GM21360 (cell line): ENCODE results near the gene GALM.
"Not testable (repeated sequence)": the region's sequence is repeated elsewhere in the genome, so short reads cannot be mapped to it uniquely, and the experiment has no call there.

Experiments
- ATAC-seq: cut with Tn5 transposase; IDR thresholded peaks from one replicate; pipeline ENCODE4 v1.9.1; 2021; ENCODE audit warnings: mild to moderate bottlenecking, moderate library complexity; ENCODE audit not compliant: unreplicated experiment

The GALM gene

DNA sequence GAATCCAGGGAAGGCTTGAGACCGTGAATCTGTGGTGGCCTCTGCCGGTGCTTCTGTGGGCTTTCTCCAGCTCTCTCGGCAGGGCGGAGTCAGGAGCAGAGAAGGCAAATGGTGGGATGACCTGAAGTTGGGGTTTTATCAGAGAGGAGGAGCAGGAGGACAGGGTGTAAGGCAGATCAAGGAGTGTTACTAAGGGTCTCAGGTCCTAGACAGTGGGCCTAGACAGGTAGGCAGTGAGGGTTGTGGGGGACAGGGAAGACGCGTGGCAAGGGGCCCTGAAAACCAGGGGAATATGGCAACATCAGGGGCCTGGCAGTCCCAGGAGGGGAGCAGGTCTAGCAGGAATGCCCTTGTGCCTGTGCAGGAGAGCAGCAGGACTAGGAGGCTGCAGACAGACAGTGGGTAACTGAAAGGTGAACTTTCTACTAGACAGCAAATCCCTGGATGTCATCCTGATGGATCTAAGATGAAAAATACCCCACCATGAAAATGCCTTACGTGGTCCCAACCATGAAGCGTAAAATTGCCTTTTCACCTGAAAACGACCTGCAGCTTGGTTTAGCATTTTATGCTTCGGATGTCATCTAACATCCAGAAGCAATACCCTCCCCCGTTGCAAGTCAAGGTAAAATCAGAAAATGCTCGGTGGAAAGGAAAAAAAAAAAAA lies 43.1 kb downstream of the GALM start:
- no peak for ATAC-seq

DNA sequence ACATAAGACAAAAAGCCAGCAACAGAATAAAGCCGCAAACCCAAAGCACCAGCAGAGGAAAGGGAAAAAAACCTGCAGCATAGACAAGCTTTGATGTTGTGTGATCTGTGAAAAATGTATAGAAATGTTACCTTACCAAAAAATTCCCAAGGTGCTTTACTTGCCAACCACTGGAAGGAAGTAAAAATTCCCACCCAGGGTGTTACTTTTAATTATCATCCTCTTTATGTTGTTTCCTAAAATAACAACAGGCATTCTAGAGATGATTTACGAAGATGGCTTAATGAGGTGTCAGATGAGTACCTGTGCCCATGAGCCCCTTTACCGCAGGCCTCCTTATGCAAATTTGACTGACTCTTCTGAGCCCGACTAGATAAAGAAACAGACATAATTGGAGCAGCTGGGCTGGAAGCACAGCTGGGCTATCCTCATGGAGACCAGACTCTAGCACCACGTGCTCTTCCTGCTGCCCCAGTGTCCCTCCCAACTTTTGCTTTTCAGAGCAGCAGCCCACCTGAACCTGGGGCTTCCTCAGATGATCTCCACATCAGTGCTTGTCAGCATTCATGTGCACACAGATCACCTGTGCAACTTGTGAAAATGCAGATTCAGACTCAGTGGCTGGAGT lies 43.8 kb downstream of the GALM start:
- no peak for ATAC-seq

DNA sequence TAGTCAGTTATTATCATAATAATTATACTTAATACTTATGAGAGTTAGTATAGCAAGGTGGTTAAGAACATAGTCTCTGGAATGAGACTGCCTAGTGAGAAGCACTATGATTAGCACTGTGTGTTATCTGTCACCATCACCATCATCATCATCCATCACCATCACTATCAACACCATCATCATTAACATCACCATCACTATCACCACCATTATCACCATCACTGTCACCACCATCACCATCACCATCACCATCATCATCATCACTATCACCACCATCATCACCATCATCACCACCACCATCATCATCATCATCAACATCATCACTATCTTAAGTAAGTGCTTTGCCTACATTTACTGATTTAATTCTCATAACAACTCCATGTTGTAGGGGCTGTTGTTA lies 45.6 kb downstream of the GALM start:
- ATAC-seq: no peak

DNA sequence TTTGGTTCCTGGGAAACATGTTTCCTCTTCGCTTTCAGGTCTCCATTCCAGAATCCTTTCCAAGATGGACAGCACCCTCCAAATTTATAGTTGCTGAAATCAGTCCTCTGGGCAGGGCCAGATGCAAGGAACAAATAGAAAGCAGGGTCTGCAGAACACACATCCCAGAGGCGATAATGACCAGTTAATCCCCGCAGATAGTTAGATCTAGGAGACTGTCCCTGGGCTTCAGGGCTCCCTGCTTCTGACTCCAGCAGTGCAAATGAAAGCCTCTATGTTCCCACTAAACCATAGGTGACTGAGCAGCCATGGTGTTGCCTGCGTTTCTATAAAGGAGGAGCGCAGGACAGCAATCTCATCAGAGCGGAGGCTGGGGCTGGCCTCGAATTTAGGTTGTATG lies 46.5 kb downstream of the GALM start:
- no peak for ATAC-seq

- no peak for ATAC-seq
These were observed 47.0 kb downstream of the GALM start for GRCh38 chr2:38712871-38713270.

DNA sequence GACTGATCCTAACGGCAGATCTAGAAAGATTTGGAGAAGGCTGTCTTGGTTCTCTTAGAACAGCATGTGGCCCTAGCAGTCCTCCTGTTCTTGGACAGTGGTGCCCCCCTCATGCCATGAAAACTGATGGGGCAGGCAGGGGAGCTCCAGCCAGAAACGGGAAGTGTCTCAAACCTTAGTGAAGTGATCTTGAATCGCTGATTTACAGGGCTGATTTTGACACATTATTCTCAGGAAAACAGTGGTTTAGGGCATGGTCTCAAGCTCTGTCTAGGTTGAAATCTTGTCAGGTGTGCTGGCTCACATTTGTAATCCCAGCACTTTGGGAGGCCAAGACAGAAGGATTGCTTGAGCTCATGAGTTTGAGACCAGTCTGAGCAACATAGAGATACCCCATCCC lies 47.4 kb downstream of the GALM start:
- ATAC-seq: no peak

DNA sequence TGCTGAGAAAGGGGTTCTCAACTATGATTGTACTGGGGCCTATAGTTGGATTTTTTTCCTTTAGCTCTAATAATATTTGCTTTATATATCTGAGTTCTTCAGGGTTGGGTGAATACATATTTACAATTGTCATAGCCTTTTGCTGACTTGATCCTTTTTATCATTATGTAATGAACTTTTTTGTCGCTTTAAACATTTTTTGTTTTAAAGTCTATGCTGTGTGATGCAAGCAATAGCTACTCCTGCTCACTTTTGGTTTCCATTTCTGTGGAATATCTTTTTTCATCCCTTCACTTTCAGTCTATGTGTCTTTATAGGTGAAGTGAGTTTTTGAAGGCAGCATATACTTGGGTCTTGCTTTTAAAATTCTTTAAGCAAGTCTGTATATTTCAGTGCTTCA lies 49.0 kb downstream of the GALM start:
- ATAC-seq: not testable (repeated sequence)

- ATAC-seq: no peak
These were observed 50.3 kb downstream of the GALM start for GRCh38 chr2:38716185-38716584.

DNA sequence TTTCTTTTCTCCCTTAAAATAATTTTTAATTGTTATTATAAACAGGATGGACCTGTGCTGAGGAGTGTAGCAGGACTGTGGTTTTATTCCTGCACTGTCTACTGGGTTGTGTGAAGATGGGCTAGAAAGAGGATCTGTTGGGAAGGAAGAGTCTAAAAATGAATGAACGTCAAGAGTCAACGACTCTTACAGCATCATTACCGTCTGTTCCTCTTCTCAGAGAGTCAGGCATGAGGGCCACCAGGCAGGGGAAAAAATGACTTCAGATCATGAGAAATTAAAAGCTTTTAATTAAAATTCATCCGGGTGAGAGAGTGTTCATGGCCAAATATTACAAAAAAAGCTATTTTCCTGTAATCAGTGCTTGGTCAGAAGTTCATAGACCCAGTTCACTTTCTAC lies 52.7 kb downstream of the GALM start:
- ATAC-seq: no peak

DNA sequence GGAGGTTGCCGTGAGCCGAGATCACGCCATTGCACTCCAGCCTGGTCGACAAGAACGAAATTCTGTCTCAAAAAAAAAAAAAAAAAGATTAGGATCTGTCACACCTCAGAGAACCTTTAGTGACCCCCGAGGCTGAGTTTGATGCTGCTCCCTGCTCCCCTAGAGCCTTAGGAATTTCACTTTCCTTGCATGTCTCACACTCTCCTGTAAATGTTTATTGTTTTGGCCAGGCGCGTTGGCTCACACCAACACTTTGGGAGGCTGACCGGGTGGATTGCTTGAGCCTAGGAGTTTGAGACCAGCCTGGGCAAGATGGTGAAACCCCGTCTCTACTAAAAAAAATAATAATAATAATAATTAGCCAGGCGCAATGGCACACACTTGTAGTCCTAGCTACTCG lies 53.8 kb downstream of the GALM start:
- ATAC-seq: no peak

DNA sequence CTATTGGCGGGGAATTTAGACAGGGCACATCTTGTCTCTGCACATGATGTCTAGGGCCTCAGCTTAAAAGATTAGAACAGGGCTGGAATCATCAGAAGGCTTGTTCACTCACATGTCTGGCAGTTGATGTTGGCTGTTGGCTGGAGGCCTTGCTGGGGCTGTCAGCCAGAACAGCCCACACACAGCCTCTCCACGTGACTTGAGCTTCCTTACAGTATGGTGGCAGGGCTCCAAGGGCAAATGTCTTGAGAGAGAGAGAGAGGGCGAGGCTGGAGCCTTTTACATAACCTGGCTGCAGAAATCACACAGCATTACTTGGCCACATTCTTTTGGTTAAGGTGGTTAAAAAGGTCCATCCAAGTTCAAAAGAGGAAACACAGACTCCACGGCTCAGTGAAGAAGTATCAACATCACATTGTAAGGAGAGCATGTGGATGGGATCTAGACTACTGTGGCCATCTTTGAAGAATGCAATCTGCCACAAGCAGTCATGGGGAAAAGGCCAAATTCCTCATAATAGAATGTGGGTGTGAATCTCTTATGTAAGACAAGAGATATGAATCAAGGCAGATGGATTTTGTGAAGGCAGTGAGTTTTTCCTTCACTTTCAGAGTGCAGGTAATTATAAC lies 54.8 kb downstream of the GALM start:
- no peak for ATAC-seq

- no peak for ATAC-seq
These were observed 56.6 kb downstream of the GALM start for GRCh38 chr2:38722271-38723061.

- ATAC-seq: no peak
These were observed 57.3 kb downstream of the GALM start for GRCh38 chr2:38723173-38723572.

DNA sequence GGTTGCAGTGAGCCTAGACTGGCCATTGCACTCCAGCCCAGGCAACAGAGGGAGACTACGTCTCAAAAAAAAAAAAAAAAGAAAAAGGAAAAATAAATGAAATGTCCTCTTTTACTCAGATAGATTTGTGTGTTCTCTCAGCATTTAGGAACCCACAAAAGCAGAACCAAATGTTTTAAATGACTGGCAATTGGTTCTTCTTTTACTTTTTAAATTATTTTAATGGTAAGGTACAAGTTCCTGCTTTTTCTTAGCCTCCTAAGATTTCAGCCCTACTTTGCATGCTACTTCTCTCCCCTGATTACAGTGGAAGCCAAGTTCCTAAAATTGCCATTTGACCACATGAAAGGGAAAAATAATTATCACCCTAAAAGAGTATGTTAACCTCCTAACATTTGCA lies 61.7 kb downstream of the GALM start:
- ATAC-seq: no peak

DNA sequence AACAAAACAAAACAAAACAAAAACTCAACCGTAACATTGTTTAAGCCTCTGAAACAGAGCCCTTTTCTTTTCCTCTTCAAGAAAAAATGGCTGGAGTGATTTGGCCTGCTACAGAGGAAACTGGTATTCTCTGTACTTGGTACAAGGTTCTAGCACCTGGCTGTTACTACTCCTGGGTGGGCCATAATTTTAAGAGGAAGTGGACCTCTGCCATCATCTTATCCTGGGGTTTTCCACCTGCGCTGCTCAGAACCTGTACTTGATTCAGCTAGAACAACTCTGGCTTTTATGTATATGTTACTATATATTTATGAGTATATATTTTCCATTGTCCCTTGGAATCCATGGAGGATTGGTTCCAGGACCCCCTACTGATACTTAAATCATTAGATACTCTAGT lies 62.8 kb downstream of the GALM start:
- no peak for ATAC-seq

GRCh38 chr2:38731090-38731489 lies 65.2 kb downstream of the GALM start:
- no peak for ATAC-seq

DNA sequence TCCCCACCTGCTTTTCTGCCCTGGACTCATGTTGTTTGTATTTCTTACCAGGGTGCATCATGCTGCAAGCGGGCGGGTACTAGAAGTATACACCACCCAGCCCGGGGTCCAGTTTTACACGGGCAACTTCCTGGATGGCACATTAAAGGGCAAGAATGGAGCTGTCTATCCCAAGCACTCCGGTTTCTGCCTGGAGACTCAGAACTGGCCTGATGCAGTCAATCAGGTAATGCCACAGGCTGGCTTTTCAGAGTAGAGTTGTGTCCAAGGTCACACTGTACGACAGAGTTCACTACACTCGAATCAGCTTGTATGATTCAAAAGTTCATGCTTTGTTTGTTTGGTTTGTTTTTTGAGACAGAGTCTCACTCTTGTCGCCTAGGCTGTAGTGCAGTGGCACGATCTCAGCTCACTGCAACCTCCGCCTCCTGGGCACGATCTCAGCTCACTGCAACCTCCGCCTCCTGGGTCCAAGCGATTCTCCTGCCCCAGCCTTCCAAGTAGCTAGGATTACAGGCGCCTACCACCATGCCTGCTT lies 65.8 kb downstream of the GALM start:
- ATAC-seq: no peak

DNA sequence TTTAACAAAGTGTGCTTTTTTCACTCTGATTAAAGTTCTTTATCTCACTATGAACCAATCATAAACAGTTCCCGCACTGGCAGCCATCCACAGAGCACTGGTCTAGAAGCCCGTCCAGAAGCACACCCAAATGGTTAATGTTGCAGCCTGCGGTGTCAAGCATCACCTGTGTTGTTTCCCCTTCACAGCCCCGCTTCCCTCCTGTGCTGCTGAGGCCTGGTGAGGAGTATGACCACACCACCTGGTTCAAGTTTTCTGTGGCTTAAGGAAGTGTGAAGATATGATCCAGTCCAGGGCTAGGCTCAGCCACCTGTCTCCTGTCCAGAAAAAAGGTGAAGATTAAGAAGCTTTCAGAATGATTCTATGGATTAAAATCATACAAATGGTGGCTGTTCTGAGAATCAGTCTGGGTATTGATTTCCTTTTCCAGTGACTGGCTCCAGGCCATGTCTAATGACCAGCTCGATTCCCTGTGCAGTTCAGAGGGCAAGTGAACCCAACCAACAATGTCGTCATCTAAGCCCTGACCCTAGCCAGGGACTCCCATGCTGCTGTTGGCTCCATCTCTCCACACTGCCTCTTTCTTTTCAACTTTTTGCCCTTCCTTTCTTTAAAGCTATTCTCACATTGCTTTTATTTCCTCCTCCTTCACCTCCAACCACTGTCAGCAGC lies 67.5 kb downstream of the GALM start:
- no peak for ATAC-seq

- no peak for ATAC-seq
These were observed 68.6 kb downstream of the GALM start for GRCh38 chr2:38734299-38735058.

DNA sequence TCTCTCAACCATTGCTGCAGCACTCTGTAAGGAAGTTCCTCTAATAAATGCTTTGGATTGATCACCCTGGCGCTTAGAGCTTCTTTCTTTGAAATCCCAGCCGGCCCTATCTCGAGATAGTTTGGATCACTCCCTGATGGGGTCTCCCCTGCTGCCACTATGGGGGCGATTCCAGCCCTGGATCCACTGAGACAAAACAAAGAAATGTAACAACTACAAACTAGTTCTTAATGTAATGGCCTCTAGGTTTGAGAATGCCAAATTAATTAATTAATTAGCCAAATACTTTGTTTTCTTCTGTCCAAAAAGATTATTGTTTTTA lies 70.0 kb downstream of the GALM start:
- ATAC-seq: no peak
